Measurements from ENCODE around the gene RHEBL1. TPM values are rescaled to one million over a fixed set of nuclear protein-coding genes. Genes with fewer than 3 reads are reported as not detected.

Gene RHEBL1, protein sequence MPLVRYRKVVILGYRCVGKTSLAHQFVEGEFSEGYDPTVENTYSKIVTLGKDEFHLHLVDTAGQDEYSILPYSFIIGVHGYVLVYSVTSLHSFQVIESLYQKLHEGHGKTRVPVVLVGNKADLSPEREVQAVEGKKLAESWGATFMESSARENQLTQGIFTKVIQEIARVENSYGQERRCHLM
- not detected in 2 replicates for total RNA-seq

DNA sequence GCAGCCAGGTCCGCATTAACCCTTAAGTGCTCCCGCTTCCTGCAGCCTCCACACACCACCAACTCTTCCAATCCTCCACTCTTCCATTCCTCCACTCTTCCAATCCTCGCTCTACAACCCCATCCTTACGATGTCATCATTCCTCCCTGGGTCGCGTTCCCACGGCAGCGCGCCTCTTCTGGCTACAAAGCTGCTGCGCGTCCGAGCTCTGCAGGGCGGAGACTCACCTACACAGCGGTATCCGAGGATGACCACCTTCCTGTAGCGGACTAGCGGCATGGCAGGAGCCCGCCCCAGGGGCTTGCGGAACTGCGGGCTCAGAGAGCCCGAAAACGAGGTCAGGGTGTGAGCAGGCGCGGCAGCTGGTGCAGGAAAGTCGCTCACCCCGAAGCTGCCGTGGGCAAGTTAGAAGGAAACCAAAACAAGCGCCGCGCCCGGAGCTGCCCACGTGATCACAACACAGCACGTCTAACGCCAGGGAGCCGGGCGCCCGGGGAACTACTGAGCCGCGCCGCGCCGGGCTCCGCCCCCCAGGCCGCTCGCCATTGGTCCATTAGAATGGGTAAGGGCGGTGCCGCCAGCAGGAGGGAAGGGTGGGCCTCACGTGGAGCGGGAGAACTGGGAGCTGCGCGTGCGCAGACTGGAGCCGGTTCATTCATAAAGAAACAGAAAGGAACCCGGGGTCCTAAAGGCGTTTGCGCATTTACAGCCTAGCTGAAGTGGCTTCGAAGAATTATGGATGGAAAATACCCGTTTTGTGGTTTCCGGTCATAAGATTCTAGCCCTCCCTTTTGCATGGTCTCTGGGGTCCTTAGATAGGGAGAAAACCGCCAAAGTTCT, at the start of gene RHEBL1:
RHEBL1 (minus strand) TSS at position 473 of the 840 bp plus-strand sequence; CDS start at position 279, 194 bp downstream.

DNA sequence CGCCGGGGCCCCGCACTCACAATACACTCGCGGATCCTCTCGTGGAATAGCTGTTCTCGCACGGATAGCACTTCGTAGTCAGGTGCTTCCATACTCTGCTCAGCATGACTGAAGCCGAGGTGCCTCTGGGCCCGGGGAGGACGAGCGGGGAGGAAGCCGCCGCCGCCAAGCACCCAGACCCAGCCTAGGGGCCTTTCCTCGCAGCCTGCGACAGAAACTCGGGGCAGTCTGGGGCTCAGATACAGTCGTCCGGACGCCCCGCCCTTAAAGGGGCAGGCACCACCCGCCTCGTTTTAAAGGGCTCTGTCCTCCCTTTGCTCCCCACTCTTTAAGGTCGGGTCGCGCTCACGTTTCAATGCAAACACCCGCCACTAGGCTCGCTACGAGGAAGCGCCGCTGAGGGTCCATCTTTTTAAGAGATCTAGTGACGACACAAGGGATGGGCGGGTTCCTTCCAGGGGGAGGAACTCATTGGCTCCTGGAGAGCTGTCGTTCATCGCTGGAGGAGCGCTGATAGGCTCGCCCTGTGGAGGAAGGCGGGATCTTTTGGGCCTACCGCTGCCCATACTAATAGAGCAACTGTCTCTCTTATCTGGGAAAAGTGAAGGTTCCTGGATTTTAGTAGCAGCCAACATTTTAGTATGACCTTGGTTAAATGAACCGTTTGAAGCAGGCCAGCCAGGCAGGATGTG, 40.8 kb upstream of the RHEBL1 start, which contains the start of gene LMBR1L:
LMBR1L (minus strand) TSS at position 384 of the 692 bp plus-strand sequence; CDS start at position 92, 292 bp downstream.

DNA sequence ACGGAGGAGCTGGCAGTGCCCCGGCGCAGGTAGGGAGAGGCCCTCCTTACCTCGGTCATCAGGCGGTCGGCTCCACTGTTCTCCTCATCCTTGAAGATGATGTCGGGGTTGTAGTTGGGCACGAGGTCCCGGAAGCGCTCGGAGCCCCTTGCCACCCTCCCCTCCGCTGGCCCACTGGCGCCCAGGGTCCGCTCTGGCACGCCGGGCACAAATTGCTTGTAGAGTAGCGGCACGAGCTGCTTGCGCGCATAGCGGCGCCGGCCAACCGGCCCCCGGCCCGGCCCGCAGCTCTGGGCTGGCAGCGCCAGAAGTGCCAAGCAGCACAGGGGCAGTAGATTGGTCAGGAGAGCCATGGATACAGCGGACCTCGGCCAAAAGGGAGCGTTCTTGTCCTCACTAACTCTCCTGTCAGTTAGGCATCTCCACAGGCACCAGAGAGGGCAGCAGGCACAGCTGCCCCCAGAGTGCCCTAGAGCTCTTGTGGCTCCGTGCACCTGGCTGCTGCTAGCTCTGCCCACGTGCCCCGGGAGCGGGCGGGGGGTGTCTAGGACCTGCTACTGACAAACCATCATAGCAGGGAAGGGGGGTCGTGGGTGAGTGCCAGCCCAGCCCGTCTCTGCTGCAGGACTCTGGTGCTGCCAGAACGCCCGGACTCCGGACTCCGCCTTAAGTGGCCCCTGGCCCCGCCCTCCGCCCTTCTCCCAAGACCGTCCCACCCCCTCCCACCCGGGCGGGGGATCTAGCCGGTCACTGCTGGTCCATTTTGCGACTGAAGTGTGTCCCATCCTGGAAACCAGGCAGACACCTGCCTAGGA, 24.6 kb upstream of the RHEBL1 start, which contains the start of gene DHH:
DHH (minus strand) TSS at position 642 of the 815 bp plus-strand sequence; CDS start at position 353, 289 bp downstream.

DNA sequence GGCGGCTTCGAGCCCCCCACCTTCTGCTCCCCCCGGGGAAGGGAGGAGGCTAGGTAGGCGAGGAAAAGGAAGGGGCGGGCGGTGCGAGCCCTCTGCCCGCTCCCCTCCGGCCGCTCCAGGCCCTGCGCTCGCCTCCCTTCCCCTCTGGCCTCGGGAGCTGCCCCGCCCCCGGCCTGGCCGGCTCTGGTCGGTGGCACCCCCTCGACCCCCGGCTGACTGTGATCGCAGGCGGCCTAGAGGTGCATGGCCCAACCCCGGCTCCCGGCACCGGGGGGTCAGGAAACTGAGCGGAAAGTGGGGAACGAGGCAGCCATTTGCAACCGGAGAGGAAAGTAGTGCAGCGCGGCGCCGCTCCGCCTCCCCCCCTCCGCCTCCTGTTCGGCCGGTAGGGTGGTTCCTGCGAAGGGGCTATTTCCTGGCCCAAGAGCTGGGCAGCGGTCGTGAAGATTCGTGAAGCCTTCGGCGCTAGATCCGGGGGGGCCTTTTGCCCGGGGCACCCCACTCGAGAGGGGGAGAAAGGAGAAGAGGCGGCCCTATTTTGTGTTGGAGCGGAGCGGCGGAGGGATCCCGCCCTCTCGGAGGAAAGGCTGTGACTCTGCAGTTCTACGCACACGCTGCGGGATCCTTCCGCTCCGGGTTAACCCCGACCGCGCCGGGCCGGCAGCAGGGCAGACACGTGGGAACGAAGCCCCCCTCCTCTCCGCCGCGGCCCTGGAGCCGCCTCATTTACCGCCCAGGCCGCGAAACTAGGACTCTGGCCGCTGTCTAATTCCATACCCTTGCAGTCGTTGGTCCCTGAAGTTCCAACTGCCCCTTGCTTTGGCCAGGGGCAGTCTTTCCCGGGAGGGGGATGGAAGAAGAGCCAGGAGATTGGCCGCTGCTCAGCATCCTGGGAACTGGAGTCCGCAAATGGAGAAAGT, 9.3 kb downstream of the RHEBL1 start, which contains the start of gene KMT2D:
KMT2D (minus strand) TSS at position 558 of the 920 bp plus-strand sequence. CDS start 5,470 bp downstream, outside the sequence.

DNA sequence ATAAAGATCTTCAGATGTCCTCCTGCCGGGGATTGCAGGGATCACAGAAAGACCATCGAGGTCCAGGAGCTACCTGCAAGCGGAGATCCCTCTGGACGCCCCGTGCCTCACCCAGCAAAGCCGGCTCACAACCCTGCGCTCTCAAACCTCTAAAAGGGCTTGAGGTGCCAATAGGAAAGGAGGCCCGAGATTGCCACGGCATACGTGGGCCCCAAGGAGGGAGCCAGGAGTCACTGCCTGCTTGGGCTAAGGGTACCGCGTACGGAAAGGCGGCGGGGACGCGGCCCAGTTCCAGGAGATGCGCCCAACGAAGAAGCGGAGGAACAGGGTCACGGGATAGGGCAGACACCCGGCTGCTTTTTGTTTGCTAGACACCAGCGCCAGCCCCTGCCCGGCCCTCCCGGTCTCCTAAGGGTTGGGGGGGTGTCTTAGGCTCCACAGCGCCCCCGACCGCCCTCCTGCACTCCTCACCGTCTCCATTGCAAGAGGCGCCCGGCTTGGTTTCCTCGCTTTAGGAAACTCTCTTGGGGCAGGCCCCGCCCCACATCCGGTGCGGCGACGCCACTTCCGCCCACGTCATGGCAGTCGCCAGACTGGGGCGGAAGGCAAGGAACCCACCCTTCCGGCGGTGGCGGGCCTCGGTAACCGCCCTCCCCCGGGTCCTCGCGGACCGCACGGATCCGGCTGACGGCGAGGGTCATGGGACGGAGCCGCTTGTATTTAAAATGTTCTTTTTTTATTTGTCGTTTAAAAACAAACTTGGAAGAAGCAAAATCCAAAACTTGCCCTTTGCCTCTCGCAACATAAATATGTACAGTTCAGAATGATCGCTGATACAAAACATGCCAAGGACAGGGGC, 51.3 kb downstream of the RHEBL1 start, which contains the start of gene PRKAG1:
PRKAG1 (minus strand) TSS at position 516 of the 859 bp plus-strand sequence; CDS start at position 480, 36 bp downstream.

Other genes with a start within 250 kb of the RHEBL1 start
- gene DDX23, start 217.8 kb downstream of the RHEBL1 start, total RNA-seq, result 39.7 and 41.5 TPM in 2 replicates
- 0.18 TPM in 1 of 2 replicates, not detected in the other for gene RND1, start 204.1 kb downstream of the RHEBL1 start, total RNA-seq
- 57.0 and 72.1 TPM in 2 replicates for gene FKBP11, start 144.5 kb downstream of the RHEBL1 start, total RNA-seq
- gene ARF3, start 112.5 kb downstream of the RHEBL1 start, total RNA-seq, result 72.0 and 83.8 TPM in 2 replicates
- 0.18 TPM in 1 of 2 replicates, not detected in the other for gene WNT10B, start 98.2 kb downstream of the RHEBL1 start, total RNA-seq
- not detected in 2 replicates for gene WNT1, start 91.7 kb downstream of the RHEBL1 start, total RNA-seq
- 0.32 TPM in 1 of 2 replicates, not detected in the other for gene DDN, start 70.6 kb downstream of the RHEBL1 start, total RNA-seq
- 56.9 and 62.5 TPM in 2 replicates for gene PRKAG1, start 51.2 kb downstream of the RHEBL1 start, total RNA-seq
- 21.1 and 23.6 TPM in 2 replicates for gene KMT2D, start 9.2 kb downstream of the RHEBL1 start, total RNA-seq
- gene DHH, start 24.8 kb upstream of the RHEBL1 start, total RNA-seq, result not detected in 2 replicates
- gene LMBR1L, start 40.9 kb upstream of the RHEBL1 start, total RNA-seq, result 45.7 and 63.5 TPM in 2 replicates
- 1,105 and 1,347 TPM in 2 replicates for gene TUBA1B, start 61.4 kb upstream of the RHEBL1 start, total RNA-seq
- gene TUBA1A, start 119.1 kb upstream of the RHEBL1 start, total RNA-seq, result 328 and 443 TPM in 2 replicates
- gene TUBA1C, start 195.1 kb upstream of the RHEBL1 start, total RNA-seq, result 449 and 490 TPM in 2 replicates
- gene PRPH, start 225.2 kb upstream of the RHEBL1 start, total RNA-seq, result 1.3 TPM in 1 of 2 replicates, not detected in the other